PC-3 (cell line): ENCODE data around the gene RNF169.

Source experiments
- EZH2 ChIP-seq: fragments of 300-600 bp; sonication (generic); IDR thresholded peaks from one replicate; pipeline ENCODE4 v1.6.1; 2017; ENCODE audit warnings: antibody characterized with exemption, mild to moderate bottlenecking, low read length; ENCODE audit not compliant: unreplicated experiment
- TF ChIP-seq, protein P1 (sequence below): fragments of 300-600 bp; sonication (generic); conservative IDR thresholded peaks from 2 replicates; pipeline ENCODE4 v1.5.1; 2017; ENCODE audit warnings: antibody characterized with exemption, low read depth, mild to moderate bottlenecking, low read length

DNA sequence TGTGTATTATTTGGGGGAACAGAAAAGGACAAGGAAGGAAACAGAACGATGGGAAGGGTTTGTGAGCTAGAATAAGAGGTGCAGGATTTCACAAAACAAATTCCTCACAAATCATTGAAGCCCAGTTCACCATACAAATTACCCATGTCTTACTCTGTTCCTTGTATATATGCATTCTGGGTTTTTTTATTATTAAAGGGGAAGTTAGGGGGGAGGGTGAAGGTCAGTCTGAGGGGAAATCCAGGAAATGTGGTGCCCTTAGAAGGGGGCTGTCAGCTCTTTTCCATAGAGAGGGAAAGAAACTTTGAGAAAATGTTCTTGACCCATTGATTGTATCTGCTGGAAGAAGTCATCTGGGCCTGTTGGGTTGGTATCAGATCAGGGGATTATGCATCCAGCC lies 90.8 kb downstream of the RNF169 start:
- TF ChIP-seq, protein P1, sequence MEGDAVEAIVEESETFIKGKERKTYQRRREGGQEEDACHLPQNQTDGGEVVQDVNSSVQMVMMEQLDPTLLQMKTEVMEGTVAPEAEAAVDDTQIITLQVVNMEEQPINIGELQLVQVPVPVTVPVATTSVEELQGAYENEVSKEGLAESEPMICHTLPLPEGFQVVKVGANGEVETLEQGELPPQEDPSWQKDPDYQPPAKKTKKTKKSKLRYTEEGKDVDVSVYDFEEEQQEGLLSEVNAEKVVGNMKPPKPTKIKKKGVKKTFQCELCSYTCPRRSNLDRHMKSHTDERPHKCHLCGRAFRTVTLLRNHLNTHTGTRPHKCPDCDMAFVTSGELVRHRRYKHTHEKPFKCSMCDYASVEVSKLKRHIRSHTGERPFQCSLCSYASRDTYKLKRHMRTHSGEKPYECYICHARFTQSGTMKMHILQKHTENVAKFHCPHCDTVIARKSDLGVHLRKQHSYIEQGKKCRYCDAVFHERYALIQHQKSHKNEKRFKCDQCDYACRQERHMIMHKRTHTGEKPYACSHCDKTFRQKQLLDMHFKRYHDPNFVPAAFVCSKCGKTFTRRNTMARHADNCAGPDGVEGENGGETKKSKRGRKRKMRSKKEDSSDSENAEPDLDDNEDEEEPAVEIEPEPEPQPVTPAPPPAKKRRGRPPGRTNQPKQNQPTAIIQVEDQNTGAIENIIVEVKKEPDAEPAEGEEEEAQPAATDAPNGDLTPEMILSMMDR = no peak
- TF ChIP-seq EZH2 = no peak
